Thymus (tissue), 11 donors: ENCODE data around the gene CHIT1. TPM values are rescaled to one million over a fixed set of nuclear protein-coding genes. Genes with fewer than 3 reads are reported as not detected.

Source experiments
- DNase-seq, 9 donors: peaks; one replicate each; pipeline ENCODE4 v3.0.0-alpha.2; 2013; ENCODE audit warnings: low spot score in 9 of 9, low read depth in 6 of 9, missing footprints in 1 of 9
- H3K27ac ChIP-seq, 2 donors: one replicate each; pipeline ENCODE4 v1.5.1; 2013; ENCODE audit warnings: control low read depth in 1 of 2, low read depth in 1 of 2, low read length in 1 of 2, mild to moderate bottlenecking in 1 of 2, moderate library complexity in 1 of 2
- H3K27me3 ChIP-seq, 2 donors: one replicate each; pipeline ENCODE4 v1.5.1; 2013; ENCODE audit warnings: low read length in 1 of 2; ENCODE audit not compliant: control insufficient read depth in 2 of 2, insufficient read depth in 1 of 2
- H3K36me3 ChIP-seq, 2 donors: one replicate each; pipeline ENCODE4 v1.5.1; 2013; ENCODE audit warnings: low read length in 1 of 2, mild to moderate bottlenecking in 1 of 2, moderate library complexity in 1 of 2; ENCODE audit not compliant: control insufficient read depth in 2 of 2, insufficient read depth in 2 of 2
- H3K4me1 ChIP-seq, 2 donors: one replicate each; pipeline ENCODE4 v1.5.1; 2013; ENCODE audit warnings: low read length in 2 of 2; ENCODE audit not compliant: control insufficient read depth in 2 of 2, insufficient read depth in 2 of 2
- H3K4me3 ChIP-seq, 2 donors: one replicate each; pipeline ENCODE4 v1.5.1; 2013; ENCODE audit warnings: low read length in 2 of 2, control low read depth in 1 of 2, mild to moderate bottlenecking in 1 of 2
- H3K9me3 ChIP-seq, 2 donors: one replicate each; pipeline ENCODE4 v1.5.1; 2013; ENCODE audit warnings: low read length in 1 of 2, mild to moderate bottlenecking in 1 of 2; ENCODE audit not compliant: control insufficient read depth in 2 of 2, insufficient read depth in 1 of 2
- WGBS: extraction: QIAGEN DNeasy Blood & Tissue Kit; methylation state at CpG from one replicate; pipeline ENCODE4 v1.1.7; 2013; 5-methylcytosine and 5-hydroxymethylcytosine counted together
- polyA plus RNA-seq: library from polyadenylated mRNA; stranded (reverse); fragments of 200-250 nt; gene quantifications from one replicate; pipeline ENCODE4 v1.2.3, GENCODE V29; 2013
- total RNA-seq: library from RNA; stranded (reverse); fragments of 120-200 nt; gene quantifications from one replicate; pipeline ENCODE4 v1.2.4, GENCODE V29; 2013
- donor health status: healthy.

CHIT1 gene
- total and polyA plus RNA-seq, 2 donors = 6.2 to 36.0 TPM

DNA sequence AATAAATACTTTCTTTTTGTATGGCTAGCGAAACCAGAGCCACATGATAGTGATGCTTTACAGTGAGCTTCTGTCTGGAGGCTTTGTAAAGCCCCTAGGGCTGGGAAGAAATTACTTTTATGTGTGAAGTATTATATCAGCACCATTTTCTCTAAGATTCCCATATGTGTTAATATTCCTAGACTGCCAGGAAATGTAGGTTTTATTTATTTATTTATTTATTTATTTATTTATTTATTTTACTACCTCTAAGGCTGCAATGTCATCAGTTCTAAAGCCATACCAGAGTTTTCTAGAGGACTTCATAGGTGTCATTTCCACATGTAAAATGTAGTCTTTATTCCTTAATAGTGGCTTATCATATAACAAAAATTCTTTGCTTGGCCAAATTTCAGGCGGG, 38.5 kb downstream of the CHIT1 start:
- 99% methylated on average over 2 of the region's 2 CpGs for WGBS
- DNase-seq = no peak

DNA sequence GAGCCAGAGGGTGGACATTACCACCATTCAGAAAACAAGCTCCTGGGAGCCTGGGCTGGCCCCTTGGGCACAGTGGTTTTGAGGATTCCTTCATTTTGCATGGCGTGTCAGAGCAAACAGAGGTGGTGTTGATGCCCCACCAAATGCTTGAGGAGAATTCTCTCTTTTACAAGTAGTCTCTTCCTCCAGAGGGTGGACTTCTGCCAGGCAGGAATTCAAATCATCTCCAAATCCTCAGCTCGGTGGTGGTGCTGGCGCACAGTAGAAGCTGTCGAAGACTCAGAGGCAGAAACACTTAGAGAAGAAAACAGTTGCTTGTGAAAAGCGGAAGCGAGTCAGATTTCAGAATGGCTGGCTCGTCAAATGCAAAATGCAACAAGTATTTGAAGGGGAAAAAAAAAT, 39.5 kb downstream of the CHIT1 start:
- peaks cover 0 to 4% of the 10 kb centered on the region in 2 donors for H3K4me1 ChIP-seq
- H3K9me3 ChIP-seq = no peaks in the 10 kb centered on the region
- H3K27ac ChIP-seq = no peak overlapping the region
- peaks cover 0 to 13% of the 10 kb centered on the region in 2 donors for H3K27me3 ChIP-seq
- 78% methylated on average over 7 of the region's 7 CpGs for WGBS
- no peak overlapping the region for H3K4me3 ChIP-seq
- no peaks in the 10 kb centered on the region for H3K36me3 ChIP-seq
- DNase-seq = no peak

More for the DNA sequence above, 38.5 kb downstream of the CHIT1 start:
- Histone ChIP-seq H3K27me3 (peaks cover 0 to 13% of the 10 kb centered on the region in 2 donors), H3K27ac (no peak overlapping the region), H3K4me1 (peaks cover 0 to 4% of the 10 kb centered on the region in 2 donors), H3K4me3 (no peak overlapping the region), H3K9me3 (no peaks in the 10 kb centered on the region), H3K36me3 (no peaks in the 10 kb centered on the region)

DNA sequence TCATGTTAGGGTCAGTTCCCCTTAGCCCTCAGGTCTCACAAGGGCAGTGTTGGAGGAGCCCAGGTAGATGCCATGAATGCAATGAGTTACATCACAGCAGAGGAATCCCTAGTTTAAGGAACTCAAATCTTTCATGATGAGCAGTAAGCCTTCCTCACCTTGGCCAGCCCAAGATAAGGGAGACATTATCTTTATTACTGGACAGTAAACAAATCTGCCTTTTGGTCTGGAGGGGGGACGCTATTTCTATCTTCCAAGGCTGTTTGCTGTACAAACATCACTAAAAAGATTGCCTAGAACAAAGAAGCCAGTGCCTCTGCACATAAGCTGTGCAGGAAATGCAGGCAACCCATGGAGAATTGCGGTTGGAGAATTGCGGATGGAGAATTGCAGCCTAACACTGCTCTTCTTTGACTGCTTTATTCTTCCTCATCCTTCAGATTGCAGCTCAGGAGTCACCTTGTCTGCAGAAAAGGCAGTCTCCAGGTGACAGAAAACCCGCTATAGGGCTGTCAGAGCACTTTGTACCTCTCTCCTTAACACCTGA, 40.7 kb downstream of the CHIT1 start:
- no peak for DNase-seq
- Histone ChIP-seq H3K27ac (no peak overlapping the region), H3K36me3 (no peaks in the 10 kb centered on the region), H3K27me3 (peaks cover 0 to 13% of the 10 kb centered on the region in 2 donors), H3K4me3 (no peak overlapping the region), H3K4me1 (peaks cover 0 to 4% of the 10 kb centered on the region in 2 donors), H3K9me3 (no peaks in the 10 kb centered on the region)
- 96% methylated on average over 4 of the region's 4 CpGs for WGBS

DNA sequence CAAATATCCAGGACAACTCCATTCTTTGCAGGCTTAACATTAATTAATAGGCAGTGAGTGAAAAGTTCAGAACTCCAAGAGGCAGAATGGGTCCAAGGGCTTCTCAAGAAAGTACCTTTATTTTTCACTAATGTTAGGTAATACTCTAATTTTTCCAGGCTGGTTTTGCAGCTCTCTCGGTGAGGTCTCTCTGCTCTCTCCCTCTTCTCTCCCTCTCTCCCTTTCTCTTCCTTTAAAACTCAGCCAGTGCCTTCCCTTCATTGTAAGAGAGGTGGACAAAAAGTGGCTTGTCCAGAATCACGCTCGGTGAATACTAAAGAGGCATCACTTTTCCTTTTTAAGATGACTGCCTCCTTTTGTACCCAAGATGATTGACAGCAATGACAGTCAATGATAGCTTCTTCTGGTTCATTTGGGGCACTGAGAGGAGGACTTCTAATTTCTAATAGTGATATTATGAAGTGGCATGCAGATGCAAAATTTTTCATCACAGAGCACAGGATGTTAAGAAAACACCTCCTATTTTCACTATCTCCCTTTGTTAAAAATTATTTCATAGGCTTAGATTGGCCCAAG, 41.7 kb downstream of the CHIT1 start:
- H3K4me1 ChIP-seq = peaks cover 0 to 4% of the 10 kb centered on the region in 2 donors
- no peak for DNase-seq
- no peak overlapping the region for H3K27ac ChIP-seq
- H3K9me3 ChIP-seq = no peaks in the 10 kb centered on the region
- no peak overlapping the region for H3K4me3 ChIP-seq
- 95% methylated on average over 3 of the region's 3 CpGs for WGBS
- H3K27me3 ChIP-seq = peaks cover 0 to 13% of the 10 kb centered on the region in 2 donors
- H3K36me3 ChIP-seq = no peaks in the 10 kb centered on the region

DNA sequence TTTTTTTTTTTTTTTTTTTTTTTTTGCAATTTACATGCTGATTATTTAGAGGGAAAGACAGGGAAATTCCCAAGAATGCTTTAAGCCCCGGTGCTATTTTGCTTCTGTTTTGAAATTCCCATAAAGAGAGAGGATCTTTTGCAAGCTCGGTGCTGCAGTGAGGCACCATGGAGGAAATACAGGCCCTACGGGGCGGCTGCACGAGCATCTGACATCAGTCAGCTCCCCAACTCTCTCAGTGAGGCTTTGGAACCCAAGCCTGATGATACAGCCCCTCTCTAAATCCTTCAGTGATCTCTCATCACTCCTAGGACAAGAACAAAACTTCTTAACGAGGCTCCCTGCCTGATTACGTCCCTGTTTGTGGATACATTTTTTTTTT, 42.2 kb downstream of the CHIT1 start:
- H3K36me3 ChIP-seq = no peaks in the 10 kb centered on the region
- DNase-seq = no peak
- H3K27me3 ChIP-seq = peaks cover 0 to 13% of the 10 kb centered on the region in 2 donors
- peaks cover 0 to 4% of the 10 kb centered on the region in 2 donors for H3K4me1 ChIP-seq
- no peaks in the 10 kb centered on the region for H3K9me3 ChIP-seq
- H3K4me3 ChIP-seq = no peak overlapping the region
- WGBS = 77% methylated on average over 7 of the region's 7 CpGs
- H3K27ac ChIP-seq = peak overlapping the region in 1 of 2 donors; percentile 55

DNA sequence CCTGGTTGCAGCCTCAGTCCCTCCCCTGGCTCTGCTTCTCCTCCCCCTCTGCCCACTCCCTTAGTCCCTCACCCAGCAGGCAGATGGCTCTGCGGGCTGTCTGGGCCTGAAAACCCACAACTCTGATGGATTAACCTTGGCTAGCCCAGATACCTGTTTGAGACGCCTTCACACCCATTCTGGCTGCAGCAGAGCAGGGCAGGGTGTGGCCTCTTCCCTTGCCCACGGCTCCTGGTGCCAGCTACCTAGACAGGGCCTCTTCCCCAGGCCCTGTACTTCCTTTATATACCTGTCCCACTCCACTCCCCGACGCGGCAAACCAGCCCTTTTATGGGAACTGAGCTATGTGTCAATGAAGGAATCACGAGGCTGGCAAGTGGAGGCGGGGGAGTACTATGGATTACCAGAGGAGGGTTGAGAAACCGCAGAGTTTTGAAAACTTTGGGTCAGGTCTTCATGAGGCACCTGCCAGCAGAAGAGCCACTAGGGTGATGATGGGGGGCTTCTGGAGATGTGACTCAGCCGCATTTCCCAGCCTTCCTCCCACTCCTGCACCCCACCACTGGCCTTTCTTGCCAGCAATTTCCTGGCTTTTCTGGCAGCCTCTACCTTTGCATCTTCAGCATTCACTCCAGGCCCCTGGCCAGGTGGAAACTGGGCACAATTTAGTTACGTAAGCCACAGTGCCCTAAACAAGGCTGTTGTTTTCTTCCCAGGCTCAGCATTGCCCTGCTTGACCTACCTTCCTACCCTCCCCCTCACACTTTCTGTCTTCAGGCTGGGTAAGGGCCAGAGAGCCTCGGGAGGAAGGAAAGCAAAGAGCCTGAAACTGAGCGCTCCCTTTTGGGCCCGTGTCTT, 42.8 kb downstream of the CHIT1 start, which contains the start of gene CHI3L1:
Gene CHI3L1 (minus strand): TSS at position 259 of the 858 bp plus-strand sequence. CDS start 81 bp downstream, at position 178.
- Histone ChIP-seq H3K9me3 (no peaks in the 10 kb centered on the region), H3K27ac (peak within 1 kb of the TSS in 1 of 2 donors; percentile 55), H3K4me1 (peaks cover 0 to 4% of the 10 kb centered on the region in 2 donors), H3K4me3 (no peak within 1 kb of the TSS), H3K27me3 (peaks cover 0 to 13% of the 10 kb centered on the region in 2 donors), H3K36me3 (no peaks in the 10 kb centered on the region)
- DNase-seq = no peak
- 50% methylated on average over 14 of the region's 14 CpGs for WGBS

DNA sequence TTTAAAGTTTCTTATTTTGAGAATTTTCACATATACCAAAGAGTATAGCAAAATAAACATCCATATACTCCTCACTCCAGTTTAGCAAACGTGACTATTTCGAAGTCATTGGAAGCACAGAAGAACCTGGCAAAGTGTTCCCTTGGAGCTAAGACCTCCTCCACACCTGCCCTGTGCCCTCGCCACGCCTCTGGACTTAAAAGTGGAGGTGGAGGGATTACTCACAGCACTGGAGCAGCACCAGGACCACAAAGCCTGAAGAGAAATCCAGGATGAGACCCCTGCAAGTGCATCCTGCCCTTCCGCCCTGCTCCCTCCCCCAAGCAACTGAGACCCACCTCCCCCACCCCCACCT, 43.4 kb downstream of the CHIT1 start:
- WGBS = 95% methylated on average over 5 of the region's 5 CpGs
- H3K9me3 ChIP-seq = no peaks in the 10 kb centered on the region
- H3K4me1 ChIP-seq = peaks cover 0 to 4% of the 10 kb centered on the region in 2 donors
- no peak for DNase-seq
- H3K27ac ChIP-seq = no peak overlapping the region
- peaks cover 0 to 13% of the 10 kb centered on the region in 2 donors for H3K27me3 ChIP-seq
- no peaks in the 10 kb centered on the region for H3K36me3 ChIP-seq
- H3K4me3 ChIP-seq = no peak overlapping the region

DNA sequence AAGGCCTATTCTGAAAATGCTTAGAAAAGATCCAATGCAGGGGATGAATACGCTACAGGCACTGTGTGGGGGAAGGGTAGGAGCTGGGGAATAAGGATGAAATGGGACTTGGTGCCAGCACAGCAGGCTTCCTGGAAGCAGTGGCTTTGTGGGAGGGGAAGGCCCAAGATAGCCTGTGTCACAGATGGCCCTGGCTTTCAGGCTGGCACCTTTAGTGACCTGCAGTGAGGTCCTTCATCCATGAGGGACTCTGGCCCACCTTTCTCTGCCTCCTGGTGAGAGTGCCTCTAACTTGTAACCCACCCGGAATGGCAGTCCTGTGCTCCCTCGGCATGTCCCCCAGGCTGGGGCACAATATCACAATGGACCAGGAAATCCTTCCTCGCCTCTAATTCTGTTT, 43.9 kb downstream of the CHIT1 start:
- Histone ChIP-seq H3K27me3 (peaks cover 0 to 13% of the 10 kb centered on the region in 2 donors), H3K4me3 (no peak overlapping the region)

DNA sequence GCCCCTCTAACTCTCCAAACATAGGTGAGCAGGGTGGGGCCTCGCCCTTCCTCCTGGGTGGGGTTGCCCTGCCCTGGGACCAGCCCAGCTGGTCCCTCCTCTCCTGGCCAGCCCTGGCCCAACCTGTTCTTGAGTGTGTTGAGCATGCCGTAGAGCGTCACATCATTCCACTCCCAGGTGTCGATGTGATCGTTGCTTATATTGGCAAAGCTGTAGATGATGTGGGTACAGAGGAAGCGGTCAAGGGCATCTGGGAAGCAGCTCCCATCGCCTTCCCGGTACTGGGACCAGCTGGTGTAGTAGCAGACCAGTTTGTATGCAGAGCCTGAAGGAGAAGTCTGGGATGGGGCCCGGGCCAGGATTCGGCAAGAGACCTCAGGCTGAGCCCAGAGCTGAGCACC, 44.4 kb downstream of the CHIT1 start:
- H3K27me3 ChIP-seq = peaks cover 0 to 13% of the 10 kb centered on the region in 2 donors
- WGBS = 98% methylated on average over 10 of the region's 10 CpGs
- H3K4me3 ChIP-seq = no peak overlapping the region
- H3K27ac ChIP-seq = no peak overlapping the region
- H3K4me1 ChIP-seq = peaks cover 0 to 4% of the 10 kb centered on the region in 2 donors
- DNase-seq = no peak
- H3K9me3 ChIP-seq = no peaks in the 10 kb centered on the region
- no peaks in the 10 kb centered on the region for H3K36me3 ChIP-seq

More for the DNA sequence above, 43.9 kb downstream of the CHIT1 start:
- Histone ChIP-seq H3K27ac (no peak overlapping the region), H3K9me3 (no peaks in the 10 kb centered on the region), H3K36me3 (no peaks in the 10 kb centered on the region), H3K4me1 (peaks cover 0 to 4% of the 10 kb centered on the region in 2 donors)
- DNase-seq = no peak
- WGBS = 99% methylated on average over 4 of the region's 4 CpGs
